AG04450 (cell line): ENCODE data around the gene RNF40. TPM values are rescaled to one million over a fixed set of nuclear protein-coding genes. Genes with fewer than 3 reads are reported as not detected.

Experiments used
- CTCF ChIA-PET: fragments of 300-600, 350-600 bp; formaldehyde crosslinking; extraction: SDS; loops from one replicate; lab custom pipeline; 2022; ENCODE audit warnings: antibody characterized with exemption, inconsistent platforms; lab: Charles Lee
- POLR2A ChIA-PET: fragments of 350-600 bp; formaldehyde crosslinking; extraction: SDS; loops from one replicate; lab custom pipeline; 2021; ENCODE audit warnings: antibody characterized with exemption, inconsistent platforms; lab: Yijun Ruan, JAX
- DNase-seq: peaks from one replicate; pipeline ENCODE4 v3.0.0-alpha.2; 2011; ENCODE audit warnings: low read depth, low spot score
- H3K27ac ChIP-seq: one replicate; pipeline ENCODE4 v1.5.1; 2012; ENCODE audit warnings: low read depth, low read length, control low read depth
- H3K27me3 ChIP-seq: one replicate; pipeline ENCODE4 v1.6.0; 2012; ENCODE audit warnings: low read length; ENCODE audit not compliant: control insufficient read depth, insufficient read depth
- H3K4me3 ChIP-seq: 2 replicates; pipeline ENCODE4 v1.5.1; 2011; ENCODE audit warnings: mild to moderate bottlenecking, low read depth, low read length, control low read depth
- H3K9me3 ChIP-seq: 2 replicates; pipeline ENCODE4 v1.5.1; 2012; ENCODE audit warnings: low read length; ENCODE audit not compliant: control insufficient read depth, insufficient read depth
- CTCF ChIP-seq: IDR thresholded peaks from 2 replicates; pipeline ENCODE4 v1.5.1; 2011; ENCODE audit warnings: low read depth, low read length, control low read depth, inconsistent platforms
- polyA plus RNA-seq: library from polyadenylated mRNA; depleted of rRNA; stranded (reverse); fragments of >200 nt; gene quantifications from 2 replicates; pipeline ENCODE4 v1.2.3, GENCODE V29; 2011

Gene RNF40
- polyA plus RNA-seq, 1 experiment: 66.8 TPM

DNA sequence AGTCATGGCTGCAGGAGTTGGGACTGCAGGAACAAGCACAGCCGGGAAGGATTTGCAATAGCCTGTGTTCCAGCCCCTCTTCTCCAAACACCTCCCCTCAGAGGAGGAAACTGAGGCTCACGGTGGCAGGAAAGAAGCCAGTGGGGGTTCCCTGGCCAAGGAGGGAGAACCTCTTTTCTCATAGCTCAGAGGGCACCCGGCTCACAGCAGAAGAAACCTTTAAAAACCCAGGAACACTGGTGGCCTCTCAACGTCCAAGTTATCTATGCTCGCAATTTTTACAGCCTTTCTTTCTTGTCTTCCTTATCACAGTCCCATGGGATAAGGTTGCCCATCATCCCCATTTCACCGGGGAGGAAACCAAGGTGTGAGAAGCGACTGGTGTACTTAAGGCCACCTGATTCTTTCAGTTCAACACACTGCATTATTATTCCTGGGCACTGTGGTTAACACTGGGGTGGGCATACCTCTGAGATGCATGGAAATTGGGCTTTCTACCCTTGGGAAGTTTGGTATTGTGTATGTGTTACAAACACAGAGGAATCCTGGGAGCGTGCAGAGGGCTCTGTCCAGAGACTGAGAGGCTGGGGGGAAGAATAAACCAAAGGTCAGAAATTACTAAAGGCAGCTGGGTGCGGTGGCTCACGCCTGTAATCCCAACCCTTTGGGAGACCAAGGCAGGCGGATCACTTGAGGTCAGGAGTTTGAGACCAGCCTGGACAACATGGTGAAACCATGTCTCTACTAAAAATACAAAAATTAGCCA is 25.7 kb downstream of the RNF40 start:
- Histone ChIP-seq H3K27ac (peak overlapping the region; percentile 73), H3K27me3 (no peaks in the 10 kb centered on the region), H3K4me3 (peak overlapping the region; percentile 90), H3K9me3 (no peaks in the 10 kb centered on the region; the same call in 1 of the 2 replicates)
- TF ChIP-seq CTCF: no peak
- no peak for DNase-seq
- ChIA-PET POLR2A (interaction anchor here (0.7 to 3.0 kb wide), 6 partner anchors 10 to 87 kb away, joined by 3 to 70 read pairs (median 4); partner anchors contain the start of gene PHKG2), CTCF (interaction anchor here (1.5 kb wide), 1 partner anchor 57 kb away, joined by 4 read pairs; no protein-coding TSS in a partner anchor)

DNA sequence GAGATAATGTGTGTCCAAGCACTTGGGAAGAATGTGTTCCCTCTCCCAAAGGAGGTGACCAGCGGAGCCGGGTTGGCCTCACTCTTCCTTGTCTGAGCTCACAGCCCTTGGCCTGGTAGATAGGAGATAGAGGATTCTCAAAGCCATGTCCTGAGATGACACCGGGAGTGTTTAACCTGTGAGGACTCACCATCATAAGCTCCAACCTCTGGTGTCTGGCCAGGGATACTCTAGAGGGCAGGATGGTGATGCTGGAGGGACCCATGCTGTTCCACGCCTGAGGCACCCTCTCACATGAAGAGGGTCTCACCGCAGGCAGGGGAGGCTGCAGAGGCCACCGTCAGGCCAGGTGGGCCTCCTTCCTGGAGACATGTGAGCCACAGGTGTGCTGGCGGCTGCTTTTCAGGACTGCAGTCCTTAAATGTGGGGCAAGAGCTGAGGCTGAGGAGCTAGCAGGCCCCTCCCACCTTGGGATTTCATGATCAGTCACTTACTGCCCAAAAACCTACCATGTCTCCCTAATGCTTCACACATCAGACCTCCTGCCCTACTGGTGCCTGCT is 31.5 kb downstream of the RNF40 start:
- H3K4me3 ChIP-seq: no peak overlapping the region
- TF ChIP-seq CTCF: no peak
- ChIA-PET POLR2A (no interaction called here), CTCF (interaction anchor here (0.5 to 1.6 kb wide), 5 partner anchors 11 to 51 kb away, joined by 3 to 4 read pairs (median 4); no protein-coding TSS in a partner anchor)
- no peak for DNase-seq
- peaks cover 4% of the 10 kb centered on the region for H3K27me3 ChIP-seq
- no peaks in the 10 kb centered on the region for H3K9me3 ChIP-seq
- H3K27ac ChIP-seq: no peak overlapping the region

DNA sequence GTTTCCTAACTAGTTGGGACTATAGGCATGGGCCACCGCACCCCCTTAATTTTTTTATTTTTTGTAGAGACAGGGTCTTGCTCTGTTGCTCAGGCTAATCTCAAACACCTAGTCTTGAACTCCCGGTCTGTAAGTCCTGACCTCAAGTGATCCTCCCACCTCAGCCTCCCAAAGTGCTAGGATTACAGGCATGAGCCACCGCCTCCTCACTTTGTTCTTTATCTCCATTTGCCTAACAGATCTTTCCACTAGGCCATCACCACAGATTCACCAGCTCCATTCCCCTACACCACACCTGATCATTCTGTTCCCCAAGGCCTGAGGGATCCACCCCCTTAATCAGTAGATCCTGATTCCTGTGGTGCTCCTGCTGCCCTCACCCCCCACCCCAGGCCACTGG is 32.5 kb downstream of the RNF40 start:
- POLR2A ChIA-PET: no interaction called here
- no peak overlapping the region for H3K27ac ChIP-seq
- H3K4me3 ChIP-seq: no peak overlapping the region
- peaks cover 4% of the 10 kb centered on the region for H3K27me3 ChIP-seq
- TF ChIP-seq CTCF: no peak
- DNase-seq: no peak
- no peaks in the 10 kb centered on the region for H3K9me3 ChIP-seq
- CTCF ChIA-PET: interaction anchor here (0.7 kb wide), 1 partner anchor 49 kb away, joined by 4 read pairs; no protein-coding TSS in a partner anchor

- POLR2A ChIA-PET: interaction anchor here (1.4 kb wide), 1 partner anchor 11 kb away, joined by 3 read pairs; the partner anchor contains the start of gene ZNF629
- TF ChIP-seq CTCF: peak; percentile 19; the same call in 1 of the 2 replicates
- no peaks in the 10 kb centered on the region for H3K9me3 ChIP-seq
- peaks cover 5% of the 10 kb centered on the region for H3K27me3 ChIP-seq
- DNase-seq: no peak
- H3K4me3 ChIP-seq: no peak overlapping the region
- CTCF ChIA-PET: no interaction called here
- H3K27ac ChIP-seq: no peak overlapping the region
Measured at GRCh38 chr16:30797670-30798309, 35.7 kb downstream of the RNF40 start.
